HCT116 (cell line): ENCODE results near the gene ALAS2. TPM values are rescaled to one million over a fixed set of nuclear protein-coding genes. Genes with fewer than 3 reads are reported as not detected.
A peak's percentile ranks its signal among the peaks of the same experiment; 100 is the strongest.

Experiments used
- ATAC-seq: fragments of 200-7000 bp; cut with Tn5 transposase; 2 replicates; pipeline ENCODE4 v1.9.1; 2020; ENCODE audit warnings: mild to moderate bottlenecking, moderate library complexity
- BruUV-seq: library from RNA; stranded (reverse); fragments of 400-500 nt; replicated peaks from 2 replicates; lab custom pipeline; 2021; lab: Mats Ljungman, UMichigan
- CTCF ChIA-PET: fragments of 300-600 bp; sonication (Branson Sonifier 250); formaldehyde crosslinking; loops from one replicate; lab custom pipeline; 2021; ENCODE audit warnings: antibody characterized with exemption; lab: Charles Lee
- POLR2A ChIA-PET: fragments of 300-600, 350-600 bp; sonication (Branson Sonifier 250); formaldehyde crosslinking; loops from one replicate; lab custom pipeline; 2021; ENCODE audit warnings: antibody characterized with exemption; lab: Charles Lee
- RAD21 ChIA-PET, 2 experiments: fragments of 300-600 bp; sonication (Branson Sonifier 250); formaldehyde crosslinking; loops; one replicate each; lab custom pipeline; 2023; ENCODE audit warnings: low total read pairs in 2 of 2; ENCODE audit not compliant: uncharacterized antibody in 2 of 2, unreplicated experiment in 2 of 2, low non-redundant PET in 1 of 2; lab: Charles Lee
- DNase-seq: peaks from one replicate; pipeline ENCODE4 v3.0.0-alpha.2; 2010; ENCODE audit warnings: low read depth, low spot score
- H2AFZ ChIP-seq: fragments of 200-600 bp; shearing (Covaris generic), sonication (generic); 2 replicates; pipeline ENCODE4 v1.6.1; 2017; ENCODE audit warnings: low read depth, mixed run types, mixed read lengths, antibody characterized with exemption, low read length; ENCODE audit not compliant: poor library complexity, severe bottlenecking
- H3K27ac ChIP-seq: 2 replicates; pipeline ENCODE4 v1.5.1; 2012; ENCODE audit warnings: low read depth, low read length
- H3K27me3 ChIP-seq: fragments of 200-600 bp; sonication (generic); 2 replicates; pipeline ENCODE4 v1.6.1; 2016; ENCODE audit warnings: mixed run types, low read length, mixed read lengths; ENCODE audit not compliant: insufficient read depth
- H3K36me3 ChIP-seq, 2 experiments: fragments of 200-500 bp in 1 of 2; fragments of 200-600 bp in 1 of 2; sonication (Bioruptor generic) in 1 of 2; sonication (generic) in 1 of 2; 2 replicates each; pipeline versions ENCODE4 v1.5.1 to v1.6.1; 2014 to 2016; ENCODE audit warnings: low read length in 2 of 2, inconsistent platforms in 1 of 2, mixed read lengths in 1 of 2, mixed run types in 1 of 2; ENCODE audit not compliant: insufficient read depth in 2 of 2, control insufficient read depth in 1 of 2
- H3K4me1 ChIP-seq, 2 experiments: fragments of 200-600 bp in 1 of 2; sonication (generic) in 1 of 2; 2 replicates each; pipeline versions ENCODE4 v1.5.1 to v1.6.1; 2012 to 2017; ENCODE audit warnings: low read length in 2 of 2, inconsistent platforms in 1 of 2, mild to moderate bottlenecking in 1 of 2, mixed read lengths in 1 of 2, mixed run types in 1 of 2, moderate library complexity in 1 of 2; ENCODE audit not compliant: insufficient read depth in 2 of 2, control insufficient read depth in 1 of 2
- H3K4me2 ChIP-seq: fragments of 200-600 bp; sonication (generic); 2 replicates; pipeline ENCODE4 v1.6.1; 2017; ENCODE audit warnings: mixed run types, low read length, mixed read lengths
- H3K4me3 ChIP-seq, 2 experiments: fragments of 200-600 bp in 1 of 2; sonication (generic) in 1 of 2; replicated peaks in 1 of 2; 2 replicates each; pipeline ENCODE4 v1.5.1; 2011 to 2016; ENCODE audit warnings: low read length in 2 of 2, control low read depth in 1 of 2, low read depth in 1 of 2, mild to moderate bottlenecking in 1 of 2, mixed read lengths in 1 of 2, mixed run types in 1 of 2
- H3K79me2 ChIP-seq: fragments of 200-600 bp; sonication (generic); 2 replicates; pipeline ENCODE4 v1.6.1; 2017; ENCODE audit warnings: mild to moderate bottlenecking, mixed run types, low read length, moderate library complexity, mixed read lengths; ENCODE audit not compliant: insufficient read depth
- H3K9ac ChIP-seq: fragments of 200-600 bp; sonication (generic); 2 replicates; pipeline ENCODE4 v1.6.1; 2016; ENCODE audit warnings: low read length, mixed read lengths
- H3K9me2 ChIP-seq: fragments of 200-600 bp; sonication (generic), shearing (Covaris generic); 2 replicates; pipeline ENCODE4 v1.6.1; 2017; ENCODE audit warnings: mixed run types, mild to moderate bottlenecking, moderate library complexity; ENCODE audit not compliant: insufficient read depth
- H3K9me3 ChIP-seq, 2 experiments: fragments of 200-500 bp in 1 of 2; fragments of 200-600 bp in 1 of 2; sonication (Bioruptor generic) in 1 of 2; sonication (generic) in 1 of 2; 2 replicates each; pipeline ENCODE4 v1.6.1; 2014 to 2017; ENCODE audit warnings: low read length in 2 of 2, mixed read lengths in 2 of 2, inconsistent platforms in 1 of 2, low read depth in 1 of 2, mild to moderate bottlenecking in 1 of 2, mixed run types in 1 of 2, moderate library complexity in 1 of 2; ENCODE audit not compliant: control insufficient read depth in 1 of 2, insufficient read depth in 1 of 2
- H4K20me1 ChIP-seq: fragments of 200-600 bp; sonication (generic), shearing (Covaris generic); 2 replicates; pipeline ENCODE4 v1.6.1; 2017; ENCODE audit warnings: mixed run types, mild to moderate bottlenecking, moderate library complexity; ENCODE audit not compliant: insufficient read depth
- CBX3 ChIP-seq: IDR thresholded peaks from 2 replicates; pipeline ENCODE4 v1.6.1; 2012; ENCODE audit warnings: low read depth
- EGR1 ChIP-seq: IDR thresholded peaks from 2 replicates; pipeline ENCODE4 v1.6.1; 2012; ENCODE audit warnings: low read depth
- EZH2 ChIP-seq: fragments of 200-600 bp; sonication (generic); IDR thresholded peaks from 2 replicates; pipeline ENCODE4 v1.6.1; 2017; ENCODE audit warnings: antibody characterized with exemption, mixed run types
- JUND ChIP-seq: IDR thresholded peaks from 2 replicates; pipeline ENCODE4 v1.6.1; 2012
- MAX ChIP-seq: IDR thresholded peaks from 2 replicates; pipeline ENCODE4 v1.6.1; 2012
- POLR2A ChIP-seq: IDR thresholded peaks from 2 replicates; pipeline ENCODE4 v1.7.0; 2011; ENCODE audit warnings: borderline replicate concordance; ENCODE audit not compliant: insufficient read depth, insufficient read length; ENCODE audit errors: extremely low read depth
- POLR2AphosphoS5 ChIP-seq: IDR thresholded peaks from 2 replicates; pipeline ENCODE4 v1.6.1; 2011; ENCODE audit warnings: mild to moderate bottlenecking, low read depth, low read length, moderate library complexity
- SIN3A ChIP-seq: IDR thresholded peaks from 2 replicates; pipeline ENCODE4 v1.6.1; 2012; ENCODE audit warnings: low read depth
- YY1 ChIP-seq: IDR thresholded peaks from 2 replicates; pipeline ENCODE4 v1.6.1; 2011; ENCODE audit warnings: low read length, low read depth, moderate library complexity, mild to moderate bottlenecking; ENCODE audit not compliant: insufficient replicate concordance; ENCODE audit errors: extremely low read depth
- intact Hi-C: fragments of 100-400 bp; cut with micrococcal nuclease; formaldehyde crosslinking; loops from 2 replicates; pipeline ENCODE4 v1.10.0; 2022
- total RNA-seq: library from RNA; stranded (reverse); gene quantifications from one replicate; pipeline ENCODE4 v1.2.1, GENCODE V29; 2021; ENCODE audit not compliant: unreplicated experiment

The ALAS2 gene
- total RNA-seq, 1 experiment from 2014 or later: not detected

DNA sequence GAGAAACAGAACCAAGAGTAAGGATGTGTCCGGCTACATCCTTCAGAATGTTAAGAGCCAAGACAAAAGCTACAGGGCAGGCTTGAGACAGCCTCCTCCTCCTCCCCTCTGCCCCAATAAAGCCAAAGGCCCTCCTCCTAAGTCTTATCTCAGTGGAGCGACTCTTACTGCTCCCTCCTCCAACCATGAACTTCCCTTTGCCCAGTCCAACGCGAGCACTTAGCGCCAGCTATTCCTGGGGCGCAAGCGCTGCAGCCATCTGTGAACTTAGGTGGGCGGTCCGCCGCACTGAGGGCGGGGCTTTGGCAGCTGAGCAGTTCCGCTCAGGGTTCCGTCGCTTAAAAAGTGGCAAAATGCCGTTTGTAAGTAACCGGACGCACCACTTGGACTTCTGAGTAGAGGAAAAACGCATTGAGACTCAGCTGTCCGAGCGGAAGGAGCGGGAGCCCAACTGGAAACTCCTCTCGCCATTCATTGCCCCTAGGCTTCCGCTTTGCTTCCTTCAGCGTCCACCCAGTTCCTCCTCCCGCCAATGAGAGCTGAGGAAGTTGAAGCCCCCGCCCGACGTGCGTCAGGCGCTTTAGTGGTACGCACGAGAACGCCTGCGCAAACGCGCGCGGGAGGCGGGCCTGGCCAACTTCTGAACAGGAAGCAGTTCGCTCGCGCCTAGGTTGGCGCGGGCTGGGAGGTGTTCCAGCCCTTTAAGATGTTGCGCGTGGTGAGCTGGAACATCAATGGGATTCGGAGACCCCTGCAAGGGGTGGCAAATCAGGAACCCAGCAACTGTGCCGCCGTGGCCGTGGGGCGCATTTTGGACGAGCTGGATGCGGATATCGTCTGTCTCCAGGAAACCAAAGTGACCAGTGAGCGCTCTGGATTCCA, 30.8 kb downstream of the ALAS2 start, which contains the start of gene APEX2:
Gene APEX2 (plus strand): TSS at position 647 of the 882 bp plus-strand sequence. CDS start 60 bp downstream, at position 707.
- POLR2A ChIA-PET: interaction anchor here (1.0 to 2.5 kb wide), 3 partner anchors 10 to 21 kb away, joined by 3 to 10 read pairs (median 4); no protein-coding TSS in a partner anchor
- H3K4me2 ChIP-seq: peak within 1 kb of the TSS; percentile 79

GRCh38 chrX:54995621-54996020, 35.2 kb downstream of the ALAS2 start:
- H3K9me3 ChIP-seq: no peaks in the 10 kb centered on the region
- no peak overlapping the region for H3K4me2 ChIP-seq
- no peak overlapping the region for H3K27ac ChIP-seq
- peaks cover 4% of the 10 kb centered on the region for H3K79me2 ChIP-seq
- CTCF ChIA-PET: no interaction called here
- no peak overlapping the region for H2AFZ ChIP-seq
- no peaks in the 10 kb centered on the region for H3K27me3 ChIP-seq
- no TSS peak for BruUV-seq
- H3K4me1 ChIP-seq: peaks cover 0 to 6% of the 10 kb centered on the region in 2 experiments; a peak in 1 of 4 replicates
- no peaks in the 10 kb centered on the region for H3K9me2 ChIP-seq
- intact Hi-C loops: no loop called here
- TF ChIP-seq POLR2AphosphoS5: no peak
- TF ChIP-seq CBX3: no peak
- no peak for TF ChIP-seq MAX
- TF ChIP-seq YY1: no peak
- no peak for TF ChIP-seq SIN3A
- no peak for TF ChIP-seq EZH2
- no peak for DNase-seq
- ATAC-seq: no peak
- RAD21 ChIA-PET: no interaction called here
- no peak overlapping the region for H3K4me3 ChIP-seq
- no peak overlapping the region for H3K9ac ChIP-seq
- H4K20me1 ChIP-seq: no peaks in the 10 kb centered on the region
- no peaks in the 10 kb centered on the region for H3K36me3 ChIP-seq
- POLR2A ChIA-PET: no interaction called here

More for the DNA sequence above, 30.8 kb downstream of the ALAS2 start, which contains the start of gene APEX2:
- peak; percentile 95 for ATAC-seq
- RAD21 ChIA-PET: no interaction called here
- CTCF ChIA-PET: interaction anchor here (0.8 kb wide), 1 partner anchor 12 kb away, joined by 3 read pairs; no protein-coding TSS in a partner anchor
- Histone ChIP-seq H3K36me3 (no peaks in the 10 kb centered on the region; a peak in 1 of 4 replicates), H3K27me3 (no peaks in the 10 kb centered on the region), H3K9ac (peak within 1 kb of the TSS; percentile 79), H2AFZ (no peak within 1 kb of the TSS), H3K9me3 (no peaks in the 10 kb centered on the region), H3K27ac (peak within 1 kb of the TSS; percentile 78), H3K9me2 (no peaks in the 10 kb centered on the region), H4K20me1 (no peaks in the 10 kb centered on the region), H3K4me1 (peaks cover 3 to 39% of the 10 kb centered on the region in 2 experiments; a peak in 3 of 4 replicates), H3K79me2 (peaks cover 33% of the 10 kb centered on the region), H3K4me3 (peak within 1 kb of the TSS; percentile 75)
- DNase-seq: peak; percentile 83
- TSS peak; percentile 68 for BruUV-seq
- TF ChIP-seq EGR1: no peak
- peak; percentile 34 for TF ChIP-seq POLR2A
- peak; percentile 74 for TF ChIP-seq POLR2AphosphoS5
- no peak for TF ChIP-seq JUND
- intact Hi-C loops: no loop called here
